ENCODE measurements around the gene ZNF484.
A peak's percentile ranks its signal among the peaks of the same experiment; 100 is the strongest.
"Not testable (repeated sequence)": the region's sequence is repeated elsewhere in the genome, so short reads cannot be mapped to it uniquely, and the experiment has no call there.

Gene ZNF484

GRCh38 chr9:92860867-92861266 lies 17.0 kb downstream of the ZNF484 start:
- DNase-seq: no peak

GRCh38 chr9:92857236-92857635 lies 20.6 kb downstream of the ZNF484 start:
- DNase-seq: no peak

GRCh38 chr9:92853716-92854115 lies 24.1 kb downstream of the ZNF484 start:
- no peak for DNase-seq

- no peak for DNase-seq
These were observed 26.9 kb downstream of the ZNF484 start for GRCh38 chr9:92850898-92851297.

- not testable (repeated sequence) for DNase-seq
These were observed 29.1 kb downstream of the ZNF484 start for GRCh38 chr9:92848740-92849139.

- DNase-seq: no peak
These were observed 31.1 kb downstream of the ZNF484 start for GRCh38 chr9:92846662-92847145.

GRCh38 chr9:92838411-92838810 lies 39.4 kb downstream of the ZNF484 start:
- DNase-seq: not testable (repeated sequence)

GRCh38 chr9:92837191-92837590 lies 40.6 kb downstream of the ZNF484 start:
- no peak for DNase-seq

- no peak for DNase-seq
These were observed 48.4 kb downstream of the ZNF484 start for GRCh38 chr9:92829420-92829819.

- DNase-seq: not testable (repeated sequence)
These were observed 52.8 kb downstream of the ZNF484 start for GRCh38 chr9:92825065-92825464.

- no peak for DNase-seq
These were observed 56.9 kb downstream of the ZNF484 start for GRCh38 chr9:92820964-92821363.

GRCh38 chr9:92819898-92820297 lies 57.9 kb downstream of the ZNF484 start:
- DNase-seq: not testable (repeated sequence)

GRCh38 chr9:92809629-92810326 lies 68.1 kb downstream of the ZNF484 start:
- not testable (repeated sequence) for DNase-seq

GRCh38 chr9:92808726-92809451 lies 68.9 kb downstream of the ZNF484 start:
- peak; percentile 69 for DNase-seq

GRCh38 chr9:92807757-92808725 lies 69.8 kb downstream of the ZNF484 start:
- no peak for DNase-seq

GRCh38 chr9:92807031-92807756 lies 70.6 kb downstream of the ZNF484 start:
- no peak for DNase-seq

- DNase-seq: peak; percentile 42
These were observed 73.1 kb downstream of the ZNF484 start for GRCh38 chr9:92804727-92805126.

GRCh38 chr9:92798358-92798757 lies 79.5 kb downstream of the ZNF484 start:
- no peak for DNase-seq

GRCh38 chr9:92796337-92796804 lies 81.5 kb downstream of the ZNF484 start:
- DNase-seq: not testable (repeated sequence)

GRCh38 chr9:92795598-92796336 lies 82.1 kb downstream of the ZNF484 start:
- no peak for DNase-seq

All from fibroblast of skin of abdomen (primary cell).